ENCODE measurements around the gene PDLIM7.

Gene PDLIM7

DNA sequence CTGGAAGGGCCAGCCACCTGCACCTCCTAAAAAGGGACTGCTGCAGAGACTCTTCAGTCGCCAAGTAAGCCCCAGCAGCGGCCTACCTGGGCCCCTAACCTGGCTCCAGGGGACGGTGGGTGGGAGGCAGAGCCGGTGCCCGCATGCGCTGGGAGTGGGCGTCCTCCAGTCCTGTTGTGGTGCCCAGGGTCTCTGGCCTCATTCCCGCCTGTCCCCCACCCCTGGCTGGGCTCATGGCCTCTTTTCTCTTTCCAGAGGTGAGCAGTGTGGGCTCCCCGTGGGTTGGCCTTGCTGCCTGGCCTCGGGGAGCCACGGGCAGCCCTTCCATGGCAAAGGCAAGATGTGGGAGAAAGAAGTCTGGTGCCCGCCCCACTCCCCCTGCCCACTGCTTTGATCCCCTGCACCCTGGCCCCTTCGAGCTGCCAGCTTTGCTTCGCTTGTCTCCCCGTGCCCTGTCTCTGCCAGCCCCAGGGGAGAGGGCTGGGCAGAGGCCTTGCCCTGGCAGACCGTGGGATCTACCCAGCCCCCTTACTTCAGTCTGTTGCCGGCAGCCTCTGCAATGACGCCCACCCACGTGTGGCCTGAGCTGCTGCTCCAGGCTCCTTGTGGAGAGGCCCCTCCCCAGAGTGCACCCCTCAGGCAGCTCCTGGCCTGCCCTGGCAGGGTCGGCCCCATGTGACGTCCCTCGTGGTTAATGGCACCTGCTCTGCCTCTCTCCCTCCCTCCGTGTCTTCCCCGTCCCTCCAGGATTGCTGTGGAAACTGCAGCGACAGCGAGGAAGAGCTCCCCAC is 56.2 kb downstream of the PDLIM7 start:
- H3K4me3 ChIP-seq (ENCODE audit: low read length) = no peak overlapping the region
- TF ChIP-seq ZNF274 (IDR thresholded peaks at IDR 0.05; ENCODE audit: low read depth, low read length) = no peak

DNA sequence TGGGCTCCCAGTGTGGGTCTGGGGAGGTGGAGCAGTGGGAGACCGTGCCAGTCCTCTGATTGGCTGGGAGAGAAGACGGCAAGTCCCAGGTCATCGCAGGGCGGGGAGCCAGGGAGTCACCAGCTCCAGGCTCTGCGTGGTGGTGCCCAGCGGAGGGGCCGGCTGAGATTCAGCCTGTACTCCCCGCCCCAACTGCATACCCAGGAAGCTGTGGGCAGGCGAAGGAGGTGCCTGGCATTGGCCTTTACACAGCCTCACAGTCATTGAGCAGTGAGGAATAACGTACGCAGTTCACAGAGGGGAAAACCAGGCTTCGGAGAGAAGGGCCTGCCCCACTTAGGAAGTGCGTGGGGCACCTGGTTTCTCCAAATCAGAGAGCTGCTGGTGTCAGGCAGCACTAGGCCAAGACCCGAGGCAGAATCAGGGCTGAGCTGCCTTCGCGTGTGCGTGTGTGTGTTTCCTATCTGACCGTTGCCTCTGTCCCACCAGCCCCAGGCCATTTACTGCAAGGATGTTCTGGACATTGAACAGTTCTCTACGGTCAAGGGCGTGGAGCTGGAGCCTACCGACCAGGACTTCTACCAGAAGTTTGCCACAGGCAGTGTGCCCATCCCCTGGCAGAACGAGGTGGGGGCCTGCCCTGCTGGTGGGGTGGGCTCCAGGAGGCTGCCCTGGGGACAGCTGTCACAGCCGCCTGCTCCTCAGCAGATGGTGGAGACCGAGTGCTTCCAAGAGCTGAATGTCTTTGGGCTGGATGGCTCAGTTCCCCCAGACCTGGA is 57.0 kb downstream of the PDLIM7 start:
- TF ChIP-seq ZNF274 (IDR thresholded peaks at IDR 0.05; ENCODE audit: low read depth, low read length) = no peak
- no peak overlapping the region for H3K4me3 ChIP-seq (ENCODE audit: low read length)

DNA sequence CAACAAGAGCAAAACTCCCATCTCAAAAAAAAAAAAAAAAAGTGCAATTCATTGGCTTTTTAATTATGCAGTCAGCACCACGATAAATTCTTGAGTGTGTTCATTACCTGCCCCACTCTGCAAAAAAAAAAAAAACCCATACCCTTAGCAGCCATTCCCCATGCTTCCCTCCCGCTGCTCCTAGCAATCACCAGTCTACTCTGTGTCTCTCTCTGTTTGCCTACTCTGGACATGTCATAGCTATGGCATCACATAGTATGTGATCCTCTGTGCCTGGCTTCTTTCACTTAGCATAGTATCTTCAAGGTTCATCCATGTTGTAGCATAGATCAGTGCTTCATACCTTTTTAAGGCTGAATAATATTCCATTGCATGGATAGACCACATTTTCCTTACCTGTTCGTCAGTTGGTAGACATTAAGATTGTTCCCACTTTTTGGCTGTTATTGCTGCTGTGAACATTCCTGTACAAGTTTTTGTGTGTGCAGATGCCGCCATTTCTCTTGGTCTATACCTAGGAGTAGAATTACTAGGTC is 57.8 kb downstream of the PDLIM7 start:
- H3K4me3 ChIP-seq (ENCODE audit: low read length) = no peak overlapping the region
- TF ChIP-seq ZNF274 (IDR thresholded peaks at IDR 0.05; ENCODE audit: low read depth, low read length) = no peak

DNA sequence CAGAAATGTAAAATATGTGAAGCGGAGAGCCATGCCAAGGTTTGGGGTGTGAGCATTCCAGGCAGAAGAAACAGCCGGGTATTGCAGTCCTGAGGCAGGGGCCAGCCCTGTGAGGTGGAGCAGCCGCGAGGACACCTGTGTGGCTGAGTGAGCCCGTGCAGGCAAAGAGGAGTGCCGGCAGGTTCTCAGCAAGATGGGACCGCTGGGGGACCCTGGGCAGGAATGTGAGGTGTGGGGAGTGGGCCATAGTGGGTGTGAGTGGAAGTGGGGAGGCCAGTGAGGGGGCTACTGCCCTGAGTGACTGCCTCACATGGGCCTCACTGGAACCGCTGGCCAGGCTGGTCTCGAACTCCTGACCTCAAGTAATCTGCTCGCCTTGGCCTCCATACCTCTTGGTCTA is 58.9 kb downstream of the PDLIM7 start:
- H3K4me3 ChIP-seq (ENCODE audit: low read length) = no peak overlapping the region
- TF ChIP-seq ZNF274 (IDR thresholded peaks at IDR 0.05; ENCODE audit: low read depth, low read length) = no peak

DNA sequence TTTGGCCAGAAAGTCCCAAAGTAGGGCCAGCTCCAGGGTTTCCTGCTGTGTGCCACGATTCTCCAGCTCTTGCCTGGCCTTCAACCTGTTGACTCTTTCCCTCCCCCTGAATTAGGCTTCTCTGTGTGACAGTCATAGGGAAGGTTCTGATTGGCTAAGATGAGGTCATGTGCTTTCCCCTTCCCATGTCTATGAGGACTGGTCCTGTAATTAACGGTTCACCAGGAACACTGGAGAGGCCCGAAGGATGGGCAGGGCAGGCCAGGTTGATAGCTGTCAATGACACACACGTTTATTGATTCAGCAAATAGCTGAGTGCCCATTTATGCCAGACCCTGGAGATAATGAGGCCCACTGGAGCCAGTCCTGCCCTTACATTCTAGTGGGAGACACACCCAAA is 59.8 kb downstream of the PDLIM7 start:
- no peak for TF ChIP-seq ZNF274 (IDR thresholded peaks at IDR 0.05; ENCODE audit: low read depth, low read length)

DNA sequence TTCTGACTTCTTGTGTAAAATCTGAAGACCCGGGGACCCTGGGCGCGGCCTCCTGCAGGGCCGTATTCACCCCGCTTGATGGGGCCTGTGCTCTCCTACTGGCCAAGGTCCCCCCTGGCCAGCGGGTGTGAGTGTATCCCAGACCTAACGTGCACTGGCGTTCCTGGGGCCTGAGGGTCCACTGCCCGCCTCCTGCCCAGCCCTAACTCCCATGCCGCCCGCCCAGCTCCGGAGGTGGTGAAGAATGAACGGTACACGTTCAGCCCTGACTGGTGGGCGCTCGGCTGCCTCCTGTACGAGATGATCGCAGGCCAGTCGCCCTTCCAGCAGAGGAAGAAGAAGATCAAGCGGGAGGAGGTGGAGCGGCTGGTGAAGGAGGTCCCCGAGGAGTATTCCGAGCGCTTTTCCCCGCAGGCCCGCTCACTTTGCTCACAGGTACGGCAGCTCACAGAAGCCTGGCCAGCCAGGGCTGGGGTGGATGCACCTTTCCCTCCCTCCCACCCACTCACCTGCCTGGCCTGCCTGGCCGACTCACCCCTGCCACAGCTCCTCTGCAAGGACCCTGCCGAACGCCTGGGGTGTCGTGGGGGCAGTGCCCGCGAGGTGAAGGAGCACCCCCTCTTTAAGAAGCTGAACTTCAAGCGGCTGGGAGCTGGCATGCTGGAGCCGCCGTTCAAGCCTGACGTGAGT is 61.4 kb downstream of the PDLIM7 start:
- TF ChIP-seq ZNF274 (IDR thresholded peaks at IDR 0.05; ENCODE audit: low read depth, low read length) = no peak
- no peak overlapping the region for H3K4me3 ChIP-seq (ENCODE audit: low read length)

More for the DNA sequence above, 59.8 kb downstream of the PDLIM7 start:
- no peak overlapping the region for H3K4me3 ChIP-seq (ENCODE audit: low read length)

DNA sequence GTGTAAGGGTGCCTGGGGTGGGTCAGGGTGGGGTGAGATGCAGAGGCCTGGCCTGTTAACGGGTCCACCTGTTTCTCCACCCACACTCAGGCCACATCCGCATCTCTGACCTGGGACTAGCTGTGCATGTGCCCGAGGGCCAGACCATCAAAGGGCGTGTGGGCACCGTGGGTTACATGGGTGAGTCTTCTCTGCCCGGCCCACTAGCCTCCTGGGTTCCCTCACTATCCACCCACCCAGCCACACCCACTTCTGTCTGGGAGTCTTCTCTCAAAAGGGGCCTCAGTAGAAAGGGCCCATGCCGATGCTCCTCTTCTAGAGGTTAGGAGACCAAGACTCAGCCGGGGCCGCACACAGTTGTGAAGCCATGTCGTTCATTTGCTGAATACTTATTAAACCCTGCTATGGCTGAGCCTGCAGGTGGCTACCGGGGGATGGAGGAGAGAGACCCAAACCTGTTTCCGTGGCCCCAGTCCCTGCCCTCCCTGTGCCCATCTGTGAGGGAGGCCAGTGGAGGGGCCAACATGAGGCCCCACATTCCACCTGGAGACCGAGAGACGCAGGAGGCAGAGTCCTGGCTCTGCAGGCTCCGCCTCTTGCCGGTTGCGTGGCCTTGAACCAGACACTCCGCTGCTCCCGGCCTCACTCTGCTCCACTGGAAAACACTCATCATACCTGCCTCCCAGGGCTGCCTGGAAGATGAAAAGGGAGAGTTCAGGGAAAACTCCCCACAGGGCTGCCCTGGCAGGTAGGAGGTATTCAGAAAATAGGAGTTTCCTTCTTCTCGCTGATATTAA is 62.3 kb downstream of the PDLIM7 start:
- TF ChIP-seq ZNF274 (IDR thresholded peaks at IDR 0.05; ENCODE audit: low read depth, low read length) = no peak
- no peak overlapping the region for H3K4me3 ChIP-seq (ENCODE audit: low read length)

DNA sequence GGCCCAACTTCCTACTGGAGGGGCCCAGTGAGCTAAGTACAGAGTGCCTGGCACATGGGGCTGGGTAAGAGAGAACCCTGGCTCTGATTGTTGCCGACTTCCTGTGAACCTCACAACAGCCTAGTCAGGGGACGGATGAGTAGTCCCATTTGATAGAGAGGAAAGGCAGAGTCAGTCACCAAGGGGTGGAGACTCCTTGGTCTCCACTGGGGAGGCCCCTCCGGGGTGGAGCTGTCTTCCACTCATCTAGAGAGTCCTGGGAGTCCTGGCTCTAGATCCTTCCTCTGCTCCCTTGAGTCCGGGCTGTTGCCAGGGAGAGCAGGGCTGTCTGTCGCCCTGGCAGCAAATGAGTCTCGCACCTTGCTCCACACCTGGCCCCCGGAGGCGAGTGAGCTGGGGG is 63.0 kb downstream of the PDLIM7 start:
- no peak overlapping the region for H3K4me3 ChIP-seq (ENCODE audit: low read length)
- TF ChIP-seq ZNF274 (IDR thresholded peaks at IDR 0.05; ENCODE audit: low read depth, low read length) = no peak

DNA sequence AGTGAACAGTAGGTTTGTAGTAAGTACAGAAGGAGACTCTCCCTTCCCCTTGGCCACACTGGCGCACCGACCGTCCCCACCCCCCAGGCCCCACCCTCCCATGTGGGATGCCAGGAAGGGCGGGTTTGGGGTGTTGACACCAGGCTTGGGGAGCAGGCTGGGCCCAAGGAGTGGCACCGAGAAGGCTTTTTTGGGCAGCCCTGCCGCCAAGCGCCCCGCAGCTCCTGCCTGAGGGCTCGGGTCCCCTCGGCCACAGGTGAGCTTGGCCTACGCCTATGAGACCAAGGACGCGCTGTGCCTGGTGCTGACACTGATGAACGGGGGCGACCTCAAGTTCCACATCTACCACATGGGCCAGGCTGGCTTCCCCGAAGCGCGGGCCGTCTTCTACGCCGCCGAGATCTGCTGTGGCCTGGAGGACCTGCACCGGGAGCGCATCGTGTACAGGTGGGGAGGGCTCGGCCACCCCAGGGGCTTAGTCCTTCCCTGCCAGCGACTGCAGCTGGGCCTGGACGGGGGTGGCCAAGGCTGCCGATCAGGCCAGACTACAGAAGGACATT is 63.7 kb downstream of the PDLIM7 start:
- no peak overlapping the region for H3K4me3 ChIP-seq (ENCODE audit: low read length)
- no peak for TF ChIP-seq ZNF274 (IDR thresholded peaks at IDR 0.05; ENCODE audit: low read depth, low read length)
